MM.1S (cell line): Measurements from ENCODE around the gene TRMT1.

Experiments
- DNase-seq: peaks from one replicate; pipeline ENCODE4 v3.0.0-alpha.2; 2015
- H2AFZ ChIP-seq: fragments of 300-600 bp; sonication (generic); 2 replicates; pipeline ENCODE4 v1.6.0; 2016; ENCODE audit warnings: antibody characterized with exemption, low read length
- H3F3A ChIP-seq: fragments of 300-600 bp; sonication (generic); 2 replicates; pipeline ENCODE4 v1.6.1; 2016; ENCODE audit warnings: mild to moderate bottlenecking, antibody characterized with exemption, low read length, moderate library complexity, mixed read lengths; ENCODE audit not compliant: insufficient read depth
- H3K27ac ChIP-seq: fragments of 300-600 bp; sonication (generic); 2 replicates; pipeline ENCODE4 v1.5.1; 2016; ENCODE audit warnings: mild to moderate bottlenecking, low read length
- H3K27me3 ChIP-seq: fragments of 300-600 bp; sonication (generic); replicated peaks from 2 replicates; pipeline ENCODE4 v1.6.0; 2016; ENCODE audit warnings: low read length; ENCODE audit not compliant: insufficient read depth
- H3K36me3 ChIP-seq: fragments of 300-600 bp; sonication (generic); replicated peaks from 2 replicates; pipeline ENCODE4 v1.6.1; 2016; ENCODE audit warnings: mild to moderate bottlenecking, low read length, mixed read lengths; ENCODE audit not compliant: insufficient read depth
- H3K4me1 ChIP-seq: fragments of 300-600 bp; sonication (generic); 2 replicates; pipeline ENCODE4 v1.6.1; 2016; ENCODE audit warnings: low read length, mixed read lengths
- H3K4me2 ChIP-seq: fragments of 300-600 bp; sonication (generic); 2 replicates; pipeline ENCODE4 v1.6.0; 2016; ENCODE audit warnings: low read depth, low read length
- H3K4me3 ChIP-seq: fragments of 300-600 bp; sonication (generic); 2 replicates; pipeline ENCODE4 v1.5.1; 2016; ENCODE audit warnings: low read length, mixed read lengths
- H3K79me2 ChIP-seq: fragments of 300-600 bp; sonication (generic); 2 replicates; pipeline ENCODE4 v1.6.1; 2016; ENCODE audit warnings: mixed run types, low read length, mixed read lengths
- H3K9ac ChIP-seq: fragments of 300-600 bp; sonication (generic); 2 replicates; pipeline ENCODE4 v1.6.1; 2016; ENCODE audit warnings: low read length, mixed read lengths
- H3K9me2 ChIP-seq: fragments of 300-600 bp; sonication (generic); replicated peaks from 2 replicates; pipeline ENCODE4 v1.6.1; 2016; ENCODE audit warnings: mild to moderate bottlenecking, low read length, mixed read lengths; ENCODE audit not compliant: insufficient read depth
- H3K9me3 ChIP-seq: fragments of 300-600 bp; sonication (generic); replicated peaks from 2 replicates; pipeline ENCODE4 v1.6.1; 2016; ENCODE audit warnings: mild to moderate bottlenecking, low read length, mixed read lengths; ENCODE audit not compliant: insufficient read depth
- H4K20me1 ChIP-seq: fragments of 300-600 bp; sonication (generic); 2 replicates; pipeline ENCODE4 v1.6.1; 2016; ENCODE audit warnings: mild to moderate bottlenecking, low read length, moderate library complexity, mixed read lengths; ENCODE audit not compliant: insufficient read depth
- EZH2 ChIP-seq: fragments of 300-600 bp; sonication (generic); optimal IDR thresholded peaks from 2 replicates; pipeline ENCODE3; 2017; ENCODE audit warnings: low read depth, mild to moderate bottlenecking, antibody characterized with exemption, low read length, mixed read lengths
- EZH2phosphoT487 ChIP-seq: fragments of 300-600 bp; sonication (generic); IDR thresholded peaks from 2 replicates; pipeline ENCODE4 v1.6.1; 2018; ENCODE audit warnings: antibody characterized with exemption, low read length
- TF ChIP-seq, protein P1 (sequence below): fragments of 300-600 bp; sonication (generic); IDR thresholded peaks from 2 replicates; pipeline ENCODE4 v1.5.1; 2016; ENCODE audit warnings: antibody characterized with exemption, low read length, mixed read lengths

TRMT1 gene

DNA sequence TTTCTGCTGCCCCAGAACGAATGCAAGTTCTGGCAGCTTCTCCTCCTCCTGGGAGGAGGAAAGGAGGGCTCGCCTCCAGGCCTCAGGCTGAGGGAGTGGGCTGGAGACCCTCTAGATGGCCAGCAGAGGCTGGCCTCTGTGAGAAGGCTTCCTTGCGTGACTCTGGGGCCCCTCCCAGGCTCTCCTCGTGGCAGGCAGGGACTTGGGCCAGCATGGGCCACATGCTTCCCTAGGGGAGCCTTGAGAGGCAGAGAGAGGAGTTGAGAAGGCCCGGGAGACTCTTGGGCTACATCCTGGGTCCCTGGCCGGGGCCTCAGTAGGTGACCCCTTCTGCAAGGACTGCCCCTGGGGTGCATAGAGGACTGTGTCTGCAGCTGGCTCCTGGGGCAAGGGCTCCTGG is 39.8 kb downstream of the TRMT1 start:
- no peak overlapping the region for H3K4me2 ChIP-seq
- H3K4me3 ChIP-seq, result no peak overlapping the region
- H3K27me3 ChIP-seq, result peaks cover 14% of the 10 kb centered on the region

DNA sequence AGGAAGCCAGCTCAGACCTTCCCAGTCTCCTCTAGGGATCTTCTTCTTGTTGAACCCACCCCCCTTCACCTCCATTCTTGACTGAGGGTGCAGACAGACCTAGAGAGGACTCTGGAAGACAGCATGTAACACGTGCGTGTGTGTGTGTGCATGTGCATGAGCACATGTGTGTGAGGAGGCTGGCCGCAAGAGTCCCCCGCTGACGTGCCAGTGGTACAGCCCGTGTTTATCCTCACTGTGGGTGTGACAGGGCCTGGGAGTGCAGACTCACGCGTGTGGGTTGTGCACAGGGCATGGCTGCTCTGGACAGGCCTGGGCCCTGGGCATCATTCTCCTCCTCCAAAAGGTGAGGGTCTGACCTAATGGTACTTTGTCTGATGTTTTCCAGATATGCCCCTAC is 40.2 kb downstream of the TRMT1 start:
- Histone ChIP-seq H4K20me1 (no peaks in the 10 kb centered on the region), H3K9ac (no peak overlapping the region), H3F3A (no peaks in the 10 kb centered on the region), H3K27ac (no peak overlapping the region), H3K36me3 (no peaks in the 10 kb centered on the region), H2AFZ (no peak overlapping the region), H3K4me2 (no peak overlapping the region), H3K79me2 (no peaks in the 10 kb centered on the region), H3K4me1 (0 out of 2 replicates have a peak, but pooled peaks cover 5% of the 10 kb centered on the region), H3K4me3 (no peak overlapping the region), H3K9me2 (no peaks in the 10 kb centered on the region), H3K27me3 (peaks cover 18% of the 10 kb centered on the region), H3K9me3 (no peaks in the 10 kb centered on the region)
- TF ChIP-seq, protein P1, sequence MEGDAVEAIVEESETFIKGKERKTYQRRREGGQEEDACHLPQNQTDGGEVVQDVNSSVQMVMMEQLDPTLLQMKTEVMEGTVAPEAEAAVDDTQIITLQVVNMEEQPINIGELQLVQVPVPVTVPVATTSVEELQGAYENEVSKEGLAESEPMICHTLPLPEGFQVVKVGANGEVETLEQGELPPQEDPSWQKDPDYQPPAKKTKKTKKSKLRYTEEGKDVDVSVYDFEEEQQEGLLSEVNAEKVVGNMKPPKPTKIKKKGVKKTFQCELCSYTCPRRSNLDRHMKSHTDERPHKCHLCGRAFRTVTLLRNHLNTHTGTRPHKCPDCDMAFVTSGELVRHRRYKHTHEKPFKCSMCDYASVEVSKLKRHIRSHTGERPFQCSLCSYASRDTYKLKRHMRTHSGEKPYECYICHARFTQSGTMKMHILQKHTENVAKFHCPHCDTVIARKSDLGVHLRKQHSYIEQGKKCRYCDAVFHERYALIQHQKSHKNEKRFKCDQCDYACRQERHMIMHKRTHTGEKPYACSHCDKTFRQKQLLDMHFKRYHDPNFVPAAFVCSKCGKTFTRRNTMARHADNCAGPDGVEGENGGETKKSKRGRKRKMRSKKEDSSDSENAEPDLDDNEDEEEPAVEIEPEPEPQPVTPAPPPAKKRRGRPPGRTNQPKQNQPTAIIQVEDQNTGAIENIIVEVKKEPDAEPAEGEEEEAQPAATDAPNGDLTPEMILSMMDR, result no peak
- TF ChIP-seq EZH2 (no peak), EZH2phosphoT487 (no peak)
- DNase-seq, result no peak

More for the DNA sequence above, 39.8 kb downstream of the TRMT1 start:
- H3K27ac ChIP-seq, result no peak overlapping the region
- TF ChIP-seq EZH2 (no peak), EZH2phosphoT487 (no peak)
- TF ChIP-seq, protein P1, result no peak
- no peak for DNase-seq
- no peak overlapping the region for H2AFZ ChIP-seq
- no peaks in the 10 kb centered on the region for H3K36me3 ChIP-seq
- H3K4me1 ChIP-seq, result 0 out of 2 replicates have a peak, but pooled peaks cover 5% of the 10 kb centered on the region
- H3K79me2 ChIP-seq, result no peaks in the 10 kb centered on the region
- H3F3A ChIP-seq, result no peaks in the 10 kb centered on the region
- no peak overlapping the region for H3K9ac ChIP-seq
- H4K20me1 ChIP-seq, result no peaks in the 10 kb centered on the region
- H3K9me3 ChIP-seq, result no peaks in the 10 kb centered on the region
- no peaks in the 10 kb centered on the region for H3K9me2 ChIP-seq

DNA sequence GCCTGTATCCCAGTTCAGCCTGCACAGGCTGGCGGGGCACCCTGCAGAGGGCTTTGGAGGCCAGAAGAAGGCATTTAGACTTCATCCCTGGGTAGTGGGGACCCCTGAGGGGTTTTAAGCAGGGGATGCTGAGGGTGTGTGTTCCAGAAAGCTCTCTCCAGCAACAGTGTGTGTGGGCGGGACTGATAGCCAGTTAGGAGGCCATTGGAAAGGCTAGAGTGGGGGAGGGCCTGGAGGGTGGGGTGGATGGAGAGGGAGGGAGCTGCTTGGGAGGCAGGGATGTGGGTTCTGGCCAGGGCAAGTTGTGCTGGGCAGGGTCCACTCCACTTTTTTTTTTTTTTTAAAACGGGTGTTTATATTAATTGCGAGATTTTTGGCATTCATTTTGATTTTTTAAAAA is 42.2 kb downstream of the TRMT1 start:
- Histone ChIP-seq H3K79me2 (no peaks in the 10 kb centered on the region), H2AFZ (no peak overlapping the region), H3K9ac (no peak overlapping the region), H3K4me2 (no peak overlapping the region), H3K9me3 (no peaks in the 10 kb centered on the region), H3K4me1 (0 out of 2 replicates have a peak, but pooled peaks cover 5% of the 10 kb centered on the region), H4K20me1 (no peaks in the 10 kb centered on the region), H3K9me2 (no peaks in the 10 kb centered on the region), H3F3A (no peaks in the 10 kb centered on the region), H3K27me3 (peaks cover 36% of the 10 kb centered on the region), H3K4me3 (no peak overlapping the region), H3K36me3 (no peaks in the 10 kb centered on the region), H3K27ac (no peak overlapping the region)
- DNase-seq, result no peak
- TF ChIP-seq, protein P1, result no peak
- TF ChIP-seq EZH2phosphoT487 (no peak), EZH2 (no peak)
